Cerebellar nuclear complex (tissue), 1 donor: ENCODE data around the gene PTPRD.

Experiments
- DNase-seq, 2 experiments: peaks; one replicate each; lab custom pipeline; 2025; lab: John Stamatoyannopoulos, UW

PTPRD gene

GRCh38 chr9:8515748-8516147 is 2097.1 kb downstream of the PTPRD start:
- DNase-seq: no peak

GRCh38 chr9:8514760-8515159 is 2098.0 kb downstream of the PTPRD start:
- DNase-seq: no peak

GRCh38 chr9:8508671-8509290 is 2104.0 kb downstream of the PTPRD start:
- DNase-seq: no peak

GRCh38 chr9:8494571-8494970 is 2118.2 kb downstream of the PTPRD start:
- no peak for DNase-seq

- no peak for DNase-seq
Observed at GRCh38 chr9:8492679-8493078, 2120.1 kb downstream of the PTPRD start.

- DNase-seq: no peak
Observed at GRCh38 chr9:8492024-8492423, 2120.8 kb downstream of the PTPRD start.

GRCh38 chr9:8491563-8491962 is 2121.2 kb downstream of the PTPRD start:
- DNase-seq: no peak

GRCh38 chr9:8489835-8490234 is 2123.0 kb downstream of the PTPRD start:
- DNase-seq: no peak

GRCh38 chr9:8486095-8486494 is 2126.7 kb downstream of the PTPRD start:
- DNase-seq: no peak

GRCh38 chr9:8484597-8485191 is 2128.1 kb downstream of the PTPRD start:
- DNase-seq: no peak

GRCh38 chr9:8477450-8477849 is 2135.4 kb downstream of the PTPRD start:
- DNase-seq: no peak

GRCh38 chr9:8474937-8475336 is 2137.9 kb downstream of the PTPRD start:
- no peak for DNase-seq

GRCh38 chr9:8473244-8474020 is 2139.4 kb downstream of the PTPRD start:
- DNase-seq: no peak

- no peak for DNase-seq
Observed at GRCh38 chr9:8468045-8468637, 2144.7 kb downstream of the PTPRD start.

GRCh38 chr9:8457816-8458215 is 2155.0 kb downstream of the PTPRD start:
- no peak for DNase-seq

- no peak for DNase-seq
Observed at GRCh38 chr9:8457055-8457454, 2155.7 kb downstream of the PTPRD start.

- DNase-seq: no peak
Observed at GRCh38 chr9:8456344-8456743, 2156.5 kb downstream of the PTPRD start.

- DNase-seq: no peak
Observed at GRCh38 chr9:8450810-8451545, 2161.8 kb downstream of the PTPRD start.

- DNase-seq: no peak
Observed at GRCh38 chr9:8448226-8448625, 2164.6 kb downstream of the PTPRD start.

GRCh38 chr9:8447601-8448000 is 2165.2 kb downstream of the PTPRD start:
- DNase-seq: no peak

GRCh38 chr9:8437876-8438275 is 2174.9 kb downstream of the PTPRD start:
- no peak for DNase-seq

- DNase-seq: no peak
Observed at GRCh38 chr9:8437259-8437658, 2175.5 kb downstream of the PTPRD start.
